DOHH2 (cell line): ENCODE measurements around the gene ENC1.
A peak's percentile ranks its signal among the peaks of the same experiment; 100 is the strongest.

Experiments used
- H3F3A ChIP-seq: fragments of 200-600 bp; sonication (generic), shearing (Covaris generic); 2 replicates; pipeline ENCODE4 v1.6.0; 2016; ENCODE audit warnings: antibody characterized with exemption, mild to moderate bottlenecking; ENCODE audit not compliant: control insufficient read depth, insufficient read depth
- H3K27ac ChIP-seq: fragments of 200-600 bp; sonication (generic); 2 replicates; pipeline ENCODE4 v1.5.1; 2014; ENCODE audit warnings: low read depth, mild to moderate bottlenecking, low read length, moderate library complexity
- H3K27me3 ChIP-seq: fragments of 200-600 bp; sonication (generic); 2 replicates; pipeline ENCODE4 v1.6.1; 2014; ENCODE audit warnings: mild to moderate bottlenecking, low read length, mixed read lengths; ENCODE audit not compliant: control insufficient read depth
- H3K36me3 ChIP-seq: fragments of 200-600 bp; sonication (generic); 2 replicates; pipeline ENCODE4 v1.6.1; 2014; ENCODE audit warnings: mild to moderate bottlenecking, low read length, moderate library complexity, mixed read lengths; ENCODE audit not compliant: control insufficient read depth
- H3K4me1 ChIP-seq: fragments of 200-600 bp; sonication (generic); 2 replicates; pipeline ENCODE4 v1.6.1; 2014; ENCODE audit warnings: mild to moderate bottlenecking, low read length, mixed read lengths; ENCODE audit not compliant: control insufficient read depth
- H3K4me2 ChIP-seq: fragments of 200-600 bp; sonication (generic); 2 replicates; pipeline ENCODE4 v1.6.0; 2014; ENCODE audit warnings: mild to moderate bottlenecking, low read length, moderate library complexity
- H3K4me3 ChIP-seq: fragments of 200-600 bp; sonication (generic); 2 replicates; pipeline ENCODE4 v1.5.1; 2014; ENCODE audit warnings: mild to moderate bottlenecking, low read length, mixed read lengths
- H3K79me2 ChIP-seq: fragments of 200-600 bp; sonication (generic); 2 replicates; pipeline ENCODE4 v1.6.1; 2014; ENCODE audit warnings: mild to moderate bottlenecking, low read length, mixed read lengths; ENCODE audit not compliant: control insufficient read depth
- H3K9me2 ChIP-seq: fragments of 200-600 bp; sonication (generic); replicated peaks from 2 replicates; pipeline ENCODE4 v1.6.1; 2014; ENCODE audit warnings: mild to moderate bottlenecking, low read length, mixed read lengths; ENCODE audit not compliant: control insufficient read depth
- H3K9me3 ChIP-seq: fragments of 200-600 bp; sonication (generic); 2 replicates; pipeline ENCODE4 v1.6.1; 2014; ENCODE audit warnings: antibody characterized with exemption, low read length, mixed read lengths; ENCODE audit not compliant: control insufficient read depth, insufficient read depth
- H4K20me1 ChIP-seq: fragments of 200-600 bp; sonication (generic); 2 replicates; pipeline ENCODE4 v1.6.0; 2014; ENCODE audit warnings: low read depth, mild to moderate bottlenecking, antibody characterized with exemption, low read length, moderate library complexity; ENCODE audit not compliant: control insufficient read depth, insufficient read depth
- CTCF ChIP-seq: fragments of 200-600 bp; sonication (generic); IDR thresholded peaks from one replicate; pipeline ENCODE4 v1.5.1; 2014; ENCODE audit warnings: antibody characterized with exemption, mild to moderate bottlenecking, low read depth, low read length; ENCODE audit not compliant: poor library complexity, severe bottlenecking
- EZH2phosphoT487 ChIP-seq: fragments of 200-600 bp; sonication (generic); IDR thresholded peaks from 2 replicates; pipeline ENCODE4 v1.6.1; 2017; ENCODE audit warnings: borderline replicate concordance, mild to moderate bottlenecking, antibody characterized with exemption, low read length, moderate library complexity, mixed read lengths

ENC1 gene

GRCh38 chr5:74639807-74640449 lies 600 bp downstream of the ENC1 start:
- no peak for TF ChIP-seq EZH2phosphoT487
- no peak for TF ChIP-seq CTCF

GRCh38 chr5:74638970-74639806 lies 1.3 kb downstream of the ENC1 start:
- no peaks in the 10 kb centered on the region for H3K9me2 ChIP-seq
- H3K27me3 ChIP-seq, result peaks cover 48% of the 10 kb centered on the region
- peak overlapping the region; percentile 90 for H3K4me2 ChIP-seq
- H3K4me3 ChIP-seq, result 0 out of 2 replicates have a peak overlapping the region, but pooled peaks have one; percentile 76
- no peaks in the 10 kb centered on the region for H3K79me2 ChIP-seq
- H3K27ac ChIP-seq, result no peak overlapping the region
- H3K9me3 ChIP-seq, result no peaks in the 10 kb centered on the region
- TF ChIP-seq EZH2phosphoT487 (no peak), CTCF (no peak)
- H4K20me1 ChIP-seq, result 0 out of 2 replicates have a peak, but pooled peaks cover 5% of the 10 kb centered on the region
- H3K4me1 ChIP-seq, result peaks cover 28% of the 10 kb centered on the region
- no peaks in the 10 kb centered on the region for H3K36me3 ChIP-seq
- H3F3A ChIP-seq, result peaks cover 6% of the 10 kb centered on the region; the same call in 1 of the 2 replicates

More at GRCh38 chr5:74639807-74640449, 600 bp downstream of the ENC1 start:
- Histone ChIP-seq H3K4me2 (peak overlapping the region; percentile 90), H4K20me1 (0 out of 2 replicates have a peak, but pooled peaks cover 5% of the 10 kb centered on the region), H3K27ac (no peak overlapping the region), H3K9me3 (no peaks in the 10 kb centered on the region), H3K4me1 (peaks cover 28% of the 10 kb centered on the region), H3K4me3 (peak overlapping the region; percentile 76), H3K9me2 (no peaks in the 10 kb centered on the region), H3K36me3 (no peaks in the 10 kb centered on the region), H3F3A (peaks cover 6% of the 10 kb centered on the region; the same call in 1 of the 2 replicates), H3K27me3 (peaks cover 48% of the 10 kb centered on the region), H3K79me2 (no peaks in the 10 kb centered on the region)

DNA sequence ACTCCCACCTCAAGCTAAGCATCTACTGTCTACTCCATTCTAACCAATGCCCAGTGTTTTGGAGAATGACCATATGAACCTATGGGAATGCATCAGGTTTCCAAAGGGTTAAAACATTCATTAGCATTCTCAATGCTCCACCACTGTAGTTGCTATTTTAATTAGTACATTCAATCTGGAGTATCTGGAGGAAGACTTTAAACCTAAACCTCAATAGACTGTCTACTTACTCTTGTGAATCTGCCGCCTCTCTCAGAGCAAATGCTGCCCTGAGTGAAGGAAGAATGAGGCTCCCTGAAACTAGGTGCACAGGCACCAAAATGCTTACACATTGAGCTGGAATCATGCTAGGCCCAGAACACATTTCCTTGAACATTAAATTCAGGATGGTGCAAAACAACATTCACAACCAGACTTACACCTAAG lies 2.0 kb downstream of the ENC1 start:
- peaks cover 28% of the 10 kb centered on the region for H3K4me1 ChIP-seq
- TF ChIP-seq CTCF (no peak), EZH2phosphoT487 (no peak)
- H4K20me1 ChIP-seq, result 0 out of 2 replicates have a peak, but pooled peaks cover 5% of the 10 kb centered on the region
- no peaks in the 10 kb centered on the region for H3K36me3 ChIP-seq
- peaks cover 48% of the 10 kb centered on the region for H3K27me3 ChIP-seq
- no peaks in the 10 kb centered on the region for H3K79me2 ChIP-seq
- no peak overlapping the region for H3K27ac ChIP-seq
- H3K9me3 ChIP-seq, result no peaks in the 10 kb centered on the region
- peaks cover 6% of the 10 kb centered on the region; the same call in 1 of the 2 replicates for H3F3A ChIP-seq
- no peak overlapping the region for H3K4me3 ChIP-seq
- H3K4me2 ChIP-seq, result no peak overlapping the region
- no peaks in the 10 kb centered on the region for H3K9me2 ChIP-seq
